A673 (cell line): ENCODE data around the gene CADPS2. TPM values are rescaled to one million over a fixed set of nuclear protein-coding genes. Genes with fewer than 3 reads are reported as not detected.

ENCODE experiments used
- BruUV-seq: library from RNA; stranded (reverse); fragments of 400-500 nt; replicated peaks from 2 replicates; lab custom pipeline; 2021; lab: Mats Ljungman, UMichigan
- CTCF ChIA-PET: fragments of 300-600 bp; sonication (Branson Sonifier 250); formaldehyde crosslinking; loops from one replicate; lab custom pipeline; 2022; ENCODE audit warnings: antibody characterized with exemption; lab: Charles Lee
- POLR2A ChIA-PET: fragments of 300-600 bp; sonication (Branson Sonifier 250); formaldehyde crosslinking; loops from one replicate; lab custom pipeline; 2022; ENCODE audit warnings: antibody characterized with exemption; ENCODE audit not compliant: low non-redundant PET; lab: Charles Lee
- DNase-seq: peaks from one replicate; pipeline ENCODE4 v3.0.0-alpha.2; 2015; ENCODE audit warnings: low spot score
- H3K27ac ChIP-seq: fragments of 200-600 bp; sonication (generic); 2 replicates; pipeline ENCODE4 v1.5.1; 2016; ENCODE audit warnings: mixed run types, low read depth, mild to moderate bottlenecking, mixed read lengths, antibody characterized with exemption, low read length; ENCODE audit not compliant: poor library complexity, severe bottlenecking
- H3K27me3 ChIP-seq: fragments of 200-600 bp; sonication (generic); replicated peaks from 2 replicates; pipeline ENCODE4 v1.6.1; 2017; ENCODE audit warnings: mixed run types, low read depth, mild to moderate bottlenecking, mixed read lengths, antibody characterized with exemption, low read length; ENCODE audit not compliant: insufficient read depth, poor library complexity
- H3K36me3 ChIP-seq: fragments of 200-600 bp; sonication (generic); 2 replicates; pipeline ENCODE4 v1.6.1; 2016; ENCODE audit warnings: mixed run types, mild to moderate bottlenecking, mixed read lengths, antibody characterized with exemption, low read length; ENCODE audit not compliant: insufficient read depth, poor library complexity, severe bottlenecking
- H3K4me1 ChIP-seq: fragments of 200-600 bp; sonication (generic); 2 replicates; pipeline ENCODE4 v1.6.1; 2017; ENCODE audit warnings: mixed run types, mild to moderate bottlenecking, mixed read lengths, antibody characterized with exemption, low read length; ENCODE audit not compliant: insufficient read depth, poor library complexity, severe bottlenecking
- H3K4me3 ChIP-seq: fragments of 200-600 bp; sonication (generic); 2 replicates; pipeline ENCODE4 v1.5.1; 2016; ENCODE audit warnings: low read depth, mixed run types, mild to moderate bottlenecking, mixed read lengths, low read length; ENCODE audit not compliant: poor library complexity, severe bottlenecking
- H3K9me3 ChIP-seq: fragments of 200-600 bp; sonication (generic); 2 replicates; pipeline ENCODE4 v1.6.1; 2016; ENCODE audit warnings: mixed run types, low read depth, mild to moderate bottlenecking, mixed read lengths, antibody characterized with exemption, low read length; ENCODE audit not compliant: poor library complexity, severe bottlenecking
- EZH2 ChIP-seq: fragments of 200-600 bp; sonication (generic); IDR thresholded peaks from 2 replicates; pipeline ENCODE4 v1.6.1; 2017; ENCODE audit warnings: borderline replicate concordance, low read depth, mild to moderate bottlenecking, mixed read lengths, antibody characterized with exemption, low read length; ENCODE audit not compliant: poor library complexity, severe bottlenecking
- intact Hi-C: fragments of 100-400 bp; cut with micrococcal nuclease; formaldehyde crosslinking; loops from one replicate; pipeline ENCODE4 v1.10.0; 2022; ENCODE audit not compliant: unreplicated experiment
- total RNA-seq: library from RNA; stranded (reverse); gene quantifications from 2 replicates; pipeline ENCODE4 v1.2.3, GENCODE V29; 2021
- TF ChIP-seq, protein P1 (sequence below): fragments of 300-800, 200-600 bp; sonication (generic); conservative IDR thresholded peaks from 2 replicates; pipeline ENCODE4 v1.5.1; 2017; ENCODE audit warnings: low read depth, mild to moderate bottlenecking, antibody characterized with exemption, low read length, moderate library complexity, mixed read lengths

Gene CADPS2
- total RNA-seq, 1 experiment from 2014 or later, result 81.3 TPM

GRCh38 chr7:122755696-122756095 lies 130.6 kb downstream of the CADPS2 start:
- H3K4me3 ChIP-seq, result no peak overlapping the region
- CTCF ChIA-PET, result no interaction called here
- H3K4me1 ChIP-seq, result peaks cover 28% of the 10 kb centered on the region
- no peaks in the 10 kb centered on the region for H3K9me3 ChIP-seq
- no peaks in the 10 kb centered on the region for H3K36me3 ChIP-seq
- no peak overlapping the region for H3K27ac ChIP-seq
- no peak for DNase-seq
- no peak for TF ChIP-seq EZH2
- TF ChIP-seq, protein P1, sequence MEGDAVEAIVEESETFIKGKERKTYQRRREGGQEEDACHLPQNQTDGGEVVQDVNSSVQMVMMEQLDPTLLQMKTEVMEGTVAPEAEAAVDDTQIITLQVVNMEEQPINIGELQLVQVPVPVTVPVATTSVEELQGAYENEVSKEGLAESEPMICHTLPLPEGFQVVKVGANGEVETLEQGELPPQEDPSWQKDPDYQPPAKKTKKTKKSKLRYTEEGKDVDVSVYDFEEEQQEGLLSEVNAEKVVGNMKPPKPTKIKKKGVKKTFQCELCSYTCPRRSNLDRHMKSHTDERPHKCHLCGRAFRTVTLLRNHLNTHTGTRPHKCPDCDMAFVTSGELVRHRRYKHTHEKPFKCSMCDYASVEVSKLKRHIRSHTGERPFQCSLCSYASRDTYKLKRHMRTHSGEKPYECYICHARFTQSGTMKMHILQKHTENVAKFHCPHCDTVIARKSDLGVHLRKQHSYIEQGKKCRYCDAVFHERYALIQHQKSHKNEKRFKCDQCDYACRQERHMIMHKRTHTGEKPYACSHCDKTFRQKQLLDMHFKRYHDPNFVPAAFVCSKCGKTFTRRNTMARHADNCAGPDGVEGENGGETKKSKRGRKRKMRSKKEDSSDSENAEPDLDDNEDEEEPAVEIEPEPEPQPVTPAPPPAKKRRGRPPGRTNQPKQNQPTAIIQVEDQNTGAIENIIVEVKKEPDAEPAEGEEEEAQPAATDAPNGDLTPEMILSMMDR, result no peak
- H3K27me3 ChIP-seq, result no peaks in the 10 kb centered on the region
- no TSS peak for BruUV-seq
- intact Hi-C loops, result no loop called here
- POLR2A ChIA-PET, result no interaction called here

GRCh38 chr7:122752583-122752982 lies 133.7 kb downstream of the CADPS2 start:
- no peaks in the 10 kb centered on the region for H3K36me3 ChIP-seq
- H3K4me1 ChIP-seq, result peaks cover 20% of the 10 kb centered on the region
- POLR2A ChIA-PET, result no interaction called here
- H3K9me3 ChIP-seq, result no peaks in the 10 kb centered on the region
- CTCF ChIA-PET, result no interaction called here
- TF ChIP-seq, protein P1, result no peak
- no peak for TF ChIP-seq EZH2
- no TSS peak for BruUV-seq
- no peak for DNase-seq
- no peaks in the 10 kb centered on the region for H3K27me3 ChIP-seq
- no peak overlapping the region for H3K4me3 ChIP-seq
- H3K27ac ChIP-seq, result no peak overlapping the region
- intact Hi-C loops, result no loop called here

GRCh38 chr7:122750389-122750788 lies 135.9 kb downstream of the CADPS2 start:
- intact Hi-C loops, result no loop called here
- no peaks in the 10 kb centered on the region for H3K9me3 ChIP-seq
- H3K27me3 ChIP-seq, result no peaks in the 10 kb centered on the region
- H3K4me1 ChIP-seq, result peaks cover 20% of the 10 kb centered on the region
- H3K4me3 ChIP-seq, result no peak overlapping the region
- TF ChIP-seq EZH2, result no peak
- TF ChIP-seq, protein P1, result no peak
- no peaks in the 10 kb centered on the region for H3K36me3 ChIP-seq
- ChIA-PET CTCF (no interaction called here), POLR2A (no interaction called here)
- BruUV-seq, result no TSS peak
- DNase-seq, result peak; percentile 31
- H3K27ac ChIP-seq, result no peak overlapping the region
